SK-N-SH (cell line): Measurements from ENCODE around the gene CLIC3. TPM values are rescaled to one million over a fixed set of nuclear protein-coding genes. Genes with fewer than 3 reads are reported as not detected.

Experiments
- CTCF ChIA-PET: fragments of 300-600, 350-600 bp; formaldehyde crosslinking; extraction: SDS; loops from one replicate; lab custom pipeline; 2021; lab: Yijun Ruan, JAX
- POLR2A ChIA-PET: fragments of 350-600 bp; sonication (Branson Sonifier 250); formaldehyde crosslinking; extraction: SDS; loops from one replicate; lab custom pipeline; 2020; ENCODE audit warnings: antibody characterized with exemption, inconsistent platforms; lab: Yijun Ruan, JAX
- DNase-seq: peaks from one replicate; pipeline ENCODE4 v3.0.0; 2012
- H2AFZ ChIP-seq: fragments of 200-600 bp; sonication (generic); 2 replicates; pipeline ENCODE4 v1.8.1; 2016; ENCODE audit warnings: antibody characterized with exemption, mild to moderate bottlenecking, low read depth
- H3F3A ChIP-seq: fragments of 200-600 bp; sonication (generic); replicated peaks from 2 replicates; pipeline ENCODE3; 2016; ENCODE audit warnings: antibody characterized with exemption, mild to moderate bottlenecking; ENCODE audit not compliant: insufficient read depth
- H3K27ac ChIP-seq, 2 experiments: fragments of 200-500 bp in 1 of 2; fragments of 200-600 bp in 1 of 2; sonication (Bioruptor generic) in 1 of 2; sonication (generic), shearing (Covaris generic) in 1 of 2; 2 replicates each; pipeline versions ENCODE4 v1.5.1 to v1.6.1; 2014 to 2016; ENCODE audit warnings: low read depth in 2 of 2, inconsistent platforms in 1 of 2, low read length in 1 of 2, mild to moderate bottlenecking in 1 of 2, mixed read lengths in 1 of 2
- H3K27me3 ChIP-seq: fragments of 200-600 bp; sonication (generic), shearing (Covaris generic); 2 replicates; pipeline ENCODE4 v1.6.1; 2016; ENCODE audit warnings: mixed run types; ENCODE audit not compliant: insufficient read depth
- H3K36me3 ChIP-seq, 2 experiments: fragments of 200-500 bp in 1 of 2; fragments of 200-600 bp in 1 of 2; sonication (Bioruptor generic) in 1 of 2; sonication (generic) in 1 of 2; replicated peaks in 1 of 2; 2 replicates each; pipeline versions ENCODE3 to v1.5.1; 2014 to 2016; ENCODE audit warnings: low read length in 1 of 2, mild to moderate bottlenecking in 1 of 2; ENCODE audit not compliant: insufficient read depth in 2 of 2, control insufficient read depth in 1 of 2
- H3K4me1 ChIP-seq, 2 experiments: fragments of 200-500 bp in 1 of 2; fragments of 200-600 bp in 1 of 2; sonication (Bioruptor generic) in 1 of 2; sonication (generic), shearing (Covaris generic) in 1 of 2; 2 replicates each; pipeline versions ENCODE4 v1.5.1 to v1.6.1; 2014 to 2016; ENCODE audit warnings: low read depth in 1 of 2, low read length in 1 of 2, mixed run types in 1 of 2; ENCODE audit not compliant: insufficient read depth in 2 of 2, control insufficient read depth in 1 of 2
- H3K4me2 ChIP-seq: fragments of 200-600 bp; sonication (generic), shearing (Covaris generic); 2 replicates; pipeline ENCODE4 v1.6.1; 2017; ENCODE audit warnings: mixed run types
- H3K4me3 ChIP-seq, 2 experiments: fragments of 200-500 bp in 1 of 2; fragments of 200-600 bp in 1 of 2; sonication (Bioruptor generic) in 1 of 2; sonication (generic), shearing (Covaris generic) in 1 of 2; 2 replicates each; pipeline versions ENCODE4 v1.5.1 to v1.8.1; 2014 to 2016; ENCODE audit warnings: low read depth in 2 of 2, inconsistent platforms in 1 of 2, low read length in 1 of 2, mild to moderate bottlenecking in 1 of 2, mixed read lengths in 1 of 2, moderate library complexity in 1 of 2
- H3K79me2 ChIP-seq: fragments of 200-600 bp; sonication (generic); 2 replicates; pipeline ENCODE4 v1.8.1; 2017; ENCODE audit warnings: mild to moderate bottlenecking; ENCODE audit not compliant: insufficient read depth
- H3K9ac ChIP-seq: fragments of 200-600 bp; sonication (generic); 2 replicates; pipeline ENCODE4 v1.6.1; 2017; ENCODE audit warnings: mixed run types
- H3K9me2 ChIP-seq: fragments of 200-600 bp; sonication (generic); 2 replicates; pipeline ENCODE4 v1.6.1; 2017; ENCODE audit warnings: mixed run types
- H3K9me3 ChIP-seq: fragments of 200-600 bp; sonication (generic); 2 replicates; pipeline ENCODE4 v1.6.1; 2017; ENCODE audit warnings: mixed run types, mild to moderate bottlenecking, moderate library complexity
- H4K20me1 ChIP-seq: fragments of 200-600 bp; sonication (generic); 2 replicates; pipeline ENCODE4 v1.6.1; 2017; ENCODE audit warnings: mild to moderate bottlenecking, mixed run types; ENCODE audit not compliant: insufficient read depth
- FOSL2 ChIP-seq: IDR thresholded peaks from 2 replicates; pipeline ENCODE4 v1.4.0; 2012; ENCODE audit warnings: low read depth, mild to moderate bottlenecking, moderate library complexity, borderline replicate concordance
- FOXJ3 ChIP-seq: sonication (generic); formaldehyde crosslinking; IDR thresholded peaks from 2 replicates; pipeline ENCODE4 v1.5.1; 2020; ENCODE audit warnings: mild to moderate bottlenecking, missing genetic modification reagents
- NFIC ChIP-seq: IDR thresholded peaks from 2 replicates; pipeline ENCODE4 v1.4.0; 2012; ENCODE audit warnings: borderline replicate concordance
- NRF1 ChIP-seq: IDR thresholded peaks from 2 replicates; pipeline ENCODE4 v1.6.1; 2012; ENCODE audit warnings: low read depth, mild to moderate bottlenecking, low read length
- RXRA ChIP-seq: IDR thresholded peaks from 2 replicates; pipeline ENCODE4 v1.4.0; 2012; ENCODE audit warnings: low read depth, mild to moderate bottlenecking, borderline replicate concordance
- SIN3A ChIP-seq: IDR thresholded peaks from 2 replicates; pipeline ENCODE4 v1.6.1; 2012; ENCODE audit warnings: low read depth, mild to moderate bottlenecking, low read length, moderate library complexity, borderline replicate concordance
- TAF1 ChIP-seq: IDR thresholded peaks from 2 replicates; pipeline ENCODE4 v1.6.1; 2012; ENCODE audit warnings: low read depth, mild to moderate bottlenecking, low read length, moderate library complexity, borderline replicate concordance
- TCF12 ChIP-seq: IDR thresholded peaks from 2 replicates; pipeline ENCODE4 v1.4.0; 2012
- WGBS: methylation state at CpG from one replicate; pipeline ENCODE4 v1.1.6; 2017; ENCODE audit warnings: low lambda C conversion rate; 5-methylcytosine and 5-hydroxymethylcytosine counted together
- polyA plus RNA-seq, 3 experiments: library from polyadenylated mRNA; depleted of rRNA; stranded (reverse); fragments of >200 nt; gene quantifications; 2 replicates each; pipeline ENCODE4 v1.2.3, GENCODE V29; 2012
- TF ChIP-seq, protein P1 (sequence below): fragments of 150-350 bp; IDR thresholded peaks from 2 replicates; pipeline ENCODE4 v1.6.1; 2017; ENCODE audit warnings: antibody characterized with exemption, low read length, low read depth, borderline replicate concordance
- TF ChIP-seq, protein P2 (sequence below): fragments of 200-600 bp; sonication (generic); IDR thresholded peaks from 2 replicates; pipeline ENCODE4 v1.6.1; 2017; ENCODE audit warnings: antibody characterized with exemption, mild to moderate bottlenecking, moderate library complexity

The CLIC3 gene
- polyA plus RNA-seq, 1 of the 3 experiments (the other 2 are of a cell fraction): 1.0 TPM

DNA sequence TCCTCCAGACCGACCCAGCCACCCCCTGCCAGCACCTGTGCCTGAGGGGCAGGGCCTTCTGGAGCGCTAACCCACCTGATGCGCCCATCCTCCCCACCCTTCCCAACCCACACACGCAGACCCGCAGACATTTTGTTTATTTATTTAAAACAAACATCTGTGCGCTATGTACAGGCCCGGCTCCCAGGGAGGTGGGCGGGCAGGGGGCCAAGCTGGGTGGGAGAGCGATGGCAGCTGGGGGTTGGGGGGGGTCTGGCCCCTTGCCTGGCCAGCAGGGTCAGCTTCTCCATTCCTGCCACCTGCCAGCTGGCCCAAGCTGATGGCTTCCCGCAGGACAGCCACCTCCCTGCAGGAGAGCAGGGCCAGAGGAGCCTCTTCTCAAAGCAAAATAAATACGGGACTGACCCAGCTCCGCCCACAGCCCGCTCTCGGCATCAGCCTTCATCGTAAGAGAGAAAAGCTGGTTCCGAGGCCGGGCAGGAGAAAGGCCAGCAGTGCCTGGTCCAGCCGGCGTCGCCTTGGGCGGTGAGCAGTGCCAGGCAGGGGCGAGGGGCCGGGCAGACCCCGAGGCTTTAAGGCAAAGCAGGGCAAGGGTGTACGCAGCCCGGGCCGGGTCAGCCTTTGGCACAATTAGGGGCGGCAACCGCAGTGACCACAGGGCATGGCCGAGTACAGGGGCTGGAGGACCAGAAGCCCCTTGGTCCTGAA is 10.9 kb upstream of the CLIC3 start (continued):
- no peak for TF ChIP-seq NFIC
- no peak for TF ChIP-seq SIN3A
- no peak for TF ChIP-seq FOSL2

DNA sequence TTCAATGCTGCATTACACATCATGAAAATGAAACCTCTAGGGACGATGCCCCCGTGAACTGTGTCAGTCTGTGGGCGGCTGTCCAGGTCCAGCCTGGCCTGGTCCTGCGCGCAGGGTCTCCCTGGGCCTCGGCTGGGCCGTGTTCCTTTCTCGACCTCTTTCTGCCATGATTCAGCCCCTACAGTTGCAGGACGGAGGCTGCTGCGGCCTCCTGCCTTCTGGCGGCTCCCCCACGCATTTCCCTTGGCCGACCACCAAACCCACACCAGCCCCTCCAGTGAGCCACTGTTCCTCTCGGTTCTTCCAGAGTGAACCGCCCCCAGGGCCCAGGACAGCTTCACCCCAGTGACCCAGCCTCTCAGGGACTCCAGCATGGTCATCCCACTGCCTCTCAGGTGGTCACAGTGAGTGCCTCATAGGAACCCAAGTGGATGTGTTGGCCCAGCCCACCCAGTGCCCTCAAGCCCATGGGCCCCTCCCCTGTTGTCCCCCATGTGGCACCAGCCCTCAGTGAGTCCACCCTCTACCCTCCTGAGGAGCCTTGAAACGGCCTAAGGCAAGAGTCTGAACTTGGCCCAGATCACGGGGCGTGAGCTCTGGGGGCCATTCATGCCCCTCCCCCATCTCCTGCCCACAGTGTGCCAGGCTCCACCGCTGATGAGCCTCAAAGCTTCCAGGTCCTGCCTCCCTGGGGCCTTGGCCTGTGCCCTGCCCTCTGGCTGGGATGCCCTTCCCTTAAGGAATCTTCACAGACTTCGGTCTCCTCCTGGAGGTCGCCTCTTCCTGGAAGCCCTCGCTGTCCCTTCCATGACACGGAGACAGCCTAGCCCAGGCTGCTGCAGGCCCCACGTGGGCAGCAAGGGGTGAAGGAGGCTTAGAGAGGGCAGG is 10.0 kb upstream of the CLIC3 start:
- H3K4me3 ChIP-seq: no peak overlapping the region
- H3K27ac ChIP-seq: no peak overlapping the region
- no peaks in the 10 kb centered on the region for H3F3A ChIP-seq
- ChIA-PET CTCF (interaction anchor here (0.6 to 3.1 kb wide), 5 partner anchors 13 to 62 kb away, joined by 3 to 16 read pairs (median 3); partner anchors contain the start of gene ABCA2), POLR2A (no interaction called here)
- H4K20me1 ChIP-seq: no peaks in the 10 kb centered on the region
- H3K79me2 ChIP-seq: no peaks in the 10 kb centered on the region
- WGBS: 86% methylated on average over 18 of the region's 24 CpGs
- no peaks in the 10 kb centered on the region for H3K9me2 ChIP-seq
- no peak overlapping the region for H3K4me2 ChIP-seq
- H3K36me3 ChIP-seq: peaks cover 0 to 6% of the 10 kb centered on the region in 2 experiments
- no peaks in the 10 kb centered on the region for H3K27me3 ChIP-seq
- H2AFZ ChIP-seq: no peak overlapping the region
- H3K9me3 ChIP-seq: no peaks in the 10 kb centered on the region
- DNase-seq: no peak
- TF ChIP-seq NRF1: no peak
- TF ChIP-seq, protein P1, sequence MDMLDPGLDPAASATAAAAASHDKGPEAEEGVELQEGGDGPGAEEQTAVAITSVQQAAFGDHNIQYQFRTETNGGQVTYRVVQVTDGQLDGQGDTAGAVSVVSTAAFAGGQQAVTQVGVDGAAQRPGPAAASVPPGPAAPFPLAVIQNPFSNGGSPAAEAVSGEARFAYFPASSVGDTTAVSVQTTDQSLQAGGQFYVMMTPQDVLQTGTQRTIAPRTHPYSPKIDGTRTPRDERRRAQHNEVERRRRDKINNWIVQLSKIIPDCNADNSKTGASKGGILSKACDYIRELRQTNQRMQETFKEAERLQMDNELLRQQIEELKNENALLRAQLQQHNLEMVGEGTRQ: no peak
- no peak for TF ChIP-seq FOSL2
- no peak for TF ChIP-seq RXRA
- no peak for TF ChIP-seq TCF12
- TF ChIP-seq SIN3A: no peak
- TF ChIP-seq, protein P2, sequence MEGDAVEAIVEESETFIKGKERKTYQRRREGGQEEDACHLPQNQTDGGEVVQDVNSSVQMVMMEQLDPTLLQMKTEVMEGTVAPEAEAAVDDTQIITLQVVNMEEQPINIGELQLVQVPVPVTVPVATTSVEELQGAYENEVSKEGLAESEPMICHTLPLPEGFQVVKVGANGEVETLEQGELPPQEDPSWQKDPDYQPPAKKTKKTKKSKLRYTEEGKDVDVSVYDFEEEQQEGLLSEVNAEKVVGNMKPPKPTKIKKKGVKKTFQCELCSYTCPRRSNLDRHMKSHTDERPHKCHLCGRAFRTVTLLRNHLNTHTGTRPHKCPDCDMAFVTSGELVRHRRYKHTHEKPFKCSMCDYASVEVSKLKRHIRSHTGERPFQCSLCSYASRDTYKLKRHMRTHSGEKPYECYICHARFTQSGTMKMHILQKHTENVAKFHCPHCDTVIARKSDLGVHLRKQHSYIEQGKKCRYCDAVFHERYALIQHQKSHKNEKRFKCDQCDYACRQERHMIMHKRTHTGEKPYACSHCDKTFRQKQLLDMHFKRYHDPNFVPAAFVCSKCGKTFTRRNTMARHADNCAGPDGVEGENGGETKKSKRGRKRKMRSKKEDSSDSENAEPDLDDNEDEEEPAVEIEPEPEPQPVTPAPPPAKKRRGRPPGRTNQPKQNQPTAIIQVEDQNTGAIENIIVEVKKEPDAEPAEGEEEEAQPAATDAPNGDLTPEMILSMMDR: no peak
- TF ChIP-seq TAF1: no peak
- TF ChIP-seq FOXJ3: no peak
- H3K9ac ChIP-seq: no peak overlapping the region
- no peaks in the 10 kb centered on the region for H3K4me1 ChIP-seq
